Measurements from ENCODE around the gene RTP2. TPM values are rescaled to one million over a fixed set of nuclear protein-coding genes. Genes with fewer than 3 reads are reported as not detected.

Gene RTP2
- total RNA-seq, 4 donors from 2014 or later: not detected

DNA sequence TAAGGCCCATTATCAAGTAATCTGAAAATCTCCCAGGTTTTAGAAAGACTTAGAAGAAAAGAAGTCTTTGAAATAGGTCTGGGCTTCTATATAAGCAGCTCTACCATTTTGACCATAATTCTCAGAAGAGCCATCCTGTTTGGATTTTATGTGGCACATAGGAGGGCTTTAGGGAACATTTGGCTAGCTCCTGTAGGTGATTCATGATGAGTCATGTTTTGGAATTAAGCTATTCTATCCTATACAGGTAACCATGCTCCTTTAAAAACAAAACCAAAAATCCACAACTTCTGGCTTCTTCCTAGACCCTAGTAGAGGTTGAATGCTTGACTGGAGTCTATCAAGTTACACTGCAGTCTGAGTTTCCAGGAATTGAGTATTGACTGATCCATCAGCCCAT lies 41.1 kb downstream of the RTP2 start:
- Histone ChIP-seq H3K27me3 (peaks cover 0 to 7% (median 0%) of the 10 kb centered on the region in 4 donors), H3K27ac (no peak overlapping the region), H3K9me3 (no peaks in the 10 kb centered on the region), H3K36me3 (no peaks in the 10 kb centered on the region), H3K4me3 (no peak overlapping the region), H3K4me1 (no peaks in the 10 kb centered on the region)
- TF ChIP-seq POLR2A (IDR thresholded peaks at IDR 0.05): no peak
- TF ChIP-seq CTCF (IDR thresholded peaks at IDR 0.05): no peak
- intact Hi-C loops (cut with DNase I): no loop called here
- DNase-seq: no peak

GRCh38 chr3:187651282-187651681 lies 51.1 kb downstream of the RTP2 start:
- no peaks in the 10 kb centered on the region for H3K9me3 ChIP-seq
- H3K4me1 ChIP-seq: no peaks in the 10 kb centered on the region
- intact Hi-C loops (cut with DNase I): no loop called here
- H3K27me3 ChIP-seq: peaks cover 0 to 62% (median 0%) of the 10 kb centered on the region in 4 donors
- TF ChIP-seq CTCF (IDR thresholded peaks at IDR 0.05) (no peak), POLR2A (IDR thresholded peaks at IDR 0.05) (no peak)
- H3K27ac ChIP-seq: no peak overlapping the region
- no peak overlapping the region for H3K4me3 ChIP-seq
- 47 to 50% methylated on average over 2 of the region's 2 CpGs for WGBS, 2 donors
- DNase-seq: no peak
- no peaks in the 10 kb centered on the region for H3K36me3 ChIP-seq

Other genes with a start within 250 kb of the RTP2 start
- gene SST, start 32.2 kb downstream of the RTP2 start, total RNA-seq: not detected
- 10 to 100 TPM; 30.8 to 94.4 (median 42.6) TPM for gene BCL6, start 42.9 kb upstream of the RTP2 start, total RNA-seq

Data from esophagus squamous epithelium (tissue), 5 donors.